ENCODE measurements around the gene ZNF681. TPM values are rescaled to one million over a fixed set of nuclear protein-coding genes. Genes with fewer than 3 reads are reported as not detected.
"Not testable (repeated sequence)": the region's sequence is repeated elsewhere in the genome, so short reads cannot be mapped to it uniquely, and the experiment has no call there.

Gene ZNF681
- total RNA-seq, 3 donors from 2014 or later = 3.7 to 4.3 (median 4.3) TPM

GRCh38 chr19:23692937-23693336 lies 65.8 kb downstream of the ZNF681 start:
- H3K4me3 Mint-ChIP-seq; ATAC-seq; H3K27me3 Mint-ChIP-seq (ENCODE audit: low read depth); DNase-seq; H3K4me1 Mint-ChIP-seq (ENCODE audit: low read depth); H3K9me3 Mint-ChIP-seq; H3K36me3 Mint-ChIP-seq (ENCODE audit: insufficient read depth): not testable (repeated sequence)

Other genes with a start within 250 kb of the ZNF681 start
- 10 to 100 TPM; 11.1 to 14.3 (median 13.6) TPM for gene ZNF675, start 71.7 kb downstream of the ZNF681 start, total RNA-seq
- 1 to 10 TPM; 7.3 to 8.7 (median 7.6) TPM for gene ZNF726, start 156.0 kb upstream of the ZNF681 start, total RNA-seq

All from activated T-cell treated with anti-CD3 and anti-CD28 coated beads, Interleukin-2, amount 50 U/mL, for 4 hours (primary cell).